ENCODE results near the gene UBXN10.

- TF ChIP-seq, protein P1, sequence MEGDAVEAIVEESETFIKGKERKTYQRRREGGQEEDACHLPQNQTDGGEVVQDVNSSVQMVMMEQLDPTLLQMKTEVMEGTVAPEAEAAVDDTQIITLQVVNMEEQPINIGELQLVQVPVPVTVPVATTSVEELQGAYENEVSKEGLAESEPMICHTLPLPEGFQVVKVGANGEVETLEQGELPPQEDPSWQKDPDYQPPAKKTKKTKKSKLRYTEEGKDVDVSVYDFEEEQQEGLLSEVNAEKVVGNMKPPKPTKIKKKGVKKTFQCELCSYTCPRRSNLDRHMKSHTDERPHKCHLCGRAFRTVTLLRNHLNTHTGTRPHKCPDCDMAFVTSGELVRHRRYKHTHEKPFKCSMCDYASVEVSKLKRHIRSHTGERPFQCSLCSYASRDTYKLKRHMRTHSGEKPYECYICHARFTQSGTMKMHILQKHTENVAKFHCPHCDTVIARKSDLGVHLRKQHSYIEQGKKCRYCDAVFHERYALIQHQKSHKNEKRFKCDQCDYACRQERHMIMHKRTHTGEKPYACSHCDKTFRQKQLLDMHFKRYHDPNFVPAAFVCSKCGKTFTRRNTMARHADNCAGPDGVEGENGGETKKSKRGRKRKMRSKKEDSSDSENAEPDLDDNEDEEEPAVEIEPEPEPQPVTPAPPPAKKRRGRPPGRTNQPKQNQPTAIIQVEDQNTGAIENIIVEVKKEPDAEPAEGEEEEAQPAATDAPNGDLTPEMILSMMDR (IDR thresholded peaks at IDR 0.05): no peak
- no peak for TF ChIP-seq POLR2AphosphoS5 (IDR thresholded peaks at IDR 0.05)
Observed at GRCh38 chr1:20207546-20207945, 21.6 kb downstream of the UBXN10 start.

Measured in breast epithelium (tissue), 3 donors.